ENCODE data around the gene XCL1.
A peak's percentile ranks its signal among the peaks of the same experiment; 100 is the strongest.

The XCL1 gene

GRCh38 chr1:168553680-168554553 is 22.5 kb upstream of the XCL1 start:
- TF ChIP-seq POLR2AphosphoS5 (IDR thresholded peaks at IDR 0.05; ENCODE audit: low read depth, low read length) (no peak), POLR2A (IDR thresholded peaks at IDR 0.05; ENCODE audit: low read depth, low read length) (no peak), TAF1 (IDR thresholded peaks at IDR 0.05; ENCODE audit: borderline replicate concordance, low read depth, low read length) (no peak)
- DNase-seq (ENCODE audit: insufficient read length) (no peak), FAIRE-seq (no peak)

GRCh38 chr1:168554603-168555483 is 21.6 kb upstream of the XCL1 start:
- no peak for TF ChIP-seq POLR2AphosphoS5 (IDR thresholded peaks at IDR 0.05; ENCODE audit: low read depth, low read length)
- no peak for TF ChIP-seq POLR2A (IDR thresholded peaks at IDR 0.05; ENCODE audit: low read depth, low read length)
- no peak for TF ChIP-seq TAF1 (IDR thresholded peaks at IDR 0.05; ENCODE audit: borderline replicate concordance, low read depth, low read length)
- DNase-seq (ENCODE audit: insufficient read length), result no peak
- FAIRE-seq, result peak; percentile 48

GRCh38 chr1:168555508-168556046 is 20.8 kb upstream of the XCL1 start:
- FAIRE-seq (no peak), DNase-seq (ENCODE audit: insufficient read length) (no peak)
- TF ChIP-seq POLR2A (IDR thresholded peaks at IDR 0.05; ENCODE audit: low read depth, low read length), result no peak
- TF ChIP-seq TAF1 (IDR thresholded peaks at IDR 0.05; ENCODE audit: borderline replicate concordance, low read depth, low read length), result no peak
- TF ChIP-seq POLR2AphosphoS5 (IDR thresholded peaks at IDR 0.05; ENCODE audit: low read depth, low read length), result no peak

- DNase-seq (ENCODE audit: insufficient read length), result no peak
- no peak for TF ChIP-seq POLR2A (IDR thresholded peaks at IDR 0.05; ENCODE audit: low read depth, low read length)
- TF ChIP-seq TAF1 (IDR thresholded peaks at IDR 0.05; ENCODE audit: borderline replicate concordance, low read depth, low read length), result no peak
- no peak for TF ChIP-seq POLR2AphosphoS5 (IDR thresholded peaks at IDR 0.05; ENCODE audit: low read depth, low read length)
- FAIRE-seq, result no peak
Measured at GRCh38 chr1:168556647-168557046, 19.8 kb upstream of the XCL1 start.

- DNase-seq (ENCODE audit: insufficient read length), result no peak
- no peak for TF ChIP-seq POLR2AphosphoS5 (IDR thresholded peaks at IDR 0.05; ENCODE audit: low read depth, low read length)
- TF ChIP-seq POLR2A (IDR thresholded peaks at IDR 0.05; ENCODE audit: low read depth, low read length), result no peak
- no peak for TF ChIP-seq TAF1 (IDR thresholded peaks at IDR 0.05; ENCODE audit: borderline replicate concordance, low read depth, low read length)
- FAIRE-seq, result no peak
Measured at GRCh38 chr1:168560370-168560769, 16.0 kb upstream of the XCL1 start.

- TF ChIP-seq POLR2AphosphoS5 (IDR thresholded peaks at IDR 0.05; ENCODE audit: low read depth, low read length), result no peak
- TF ChIP-seq TAF1 (IDR thresholded peaks at IDR 0.05; ENCODE audit: borderline replicate concordance, low read depth, low read length), result no peak
- no peak for DNase-seq (ENCODE audit: insufficient read length)
- no peak for FAIRE-seq
Measured at GRCh38 chr1:168561989-168562388, 14.4 kb upstream of the XCL1 start.

- no peak for DNase-seq (ENCODE audit: insufficient read length)
- no peak for TF ChIP-seq POLR2A (IDR thresholded peaks at IDR 0.05; ENCODE audit: low read depth, low read length)
- no peak for TF ChIP-seq TAF1 (IDR thresholded peaks at IDR 0.05; ENCODE audit: borderline replicate concordance, low read depth, low read length)
- TF ChIP-seq POLR2AphosphoS5 (IDR thresholded peaks at IDR 0.05; ENCODE audit: low read depth, low read length), result no peak
- no peak for FAIRE-seq
Measured at GRCh38 chr1:168565825-168566224, 10.6 kb upstream of the XCL1 start.

GRCh38 chr1:168567007-168567406 is 9.4 kb upstream of the XCL1 start:
- DNase-seq (ENCODE audit: insufficient read length) (no peak), FAIRE-seq (no peak)
- TF ChIP-seq POLR2AphosphoS5 (IDR thresholded peaks at IDR 0.05; ENCODE audit: low read depth, low read length) (no peak), POLR2A (IDR thresholded peaks at IDR 0.05; ENCODE audit: low read depth, low read length) (no peak), TAF1 (IDR thresholded peaks at IDR 0.05; ENCODE audit: borderline replicate concordance, low read depth, low read length) (no peak)

GRCh38 chr1:168567568-168567967 is 8.8 kb upstream of the XCL1 start:
- DNase-seq (ENCODE audit: insufficient read length) (no peak), FAIRE-seq (no peak)
- TF ChIP-seq POLR2AphosphoS5 (IDR thresholded peaks at IDR 0.05; ENCODE audit: low read depth, low read length) (no peak), POLR2A (IDR thresholded peaks at IDR 0.05; ENCODE audit: low read depth, low read length) (no peak), TAF1 (IDR thresholded peaks at IDR 0.05; ENCODE audit: borderline replicate concordance, low read depth, low read length) (no peak)

GRCh38 chr1:168568346-168568745 is 8.1 kb upstream of the XCL1 start:
- TF ChIP-seq POLR2AphosphoS5 (IDR thresholded peaks at IDR 0.05; ENCODE audit: low read depth, low read length) (no peak), TAF1 (IDR thresholded peaks at IDR 0.05; ENCODE audit: borderline replicate concordance, low read depth, low read length) (no peak), POLR2A (IDR thresholded peaks at IDR 0.05; ENCODE audit: low read depth, low read length) (no peak)
- FAIRE-seq, result no peak
- DNase-seq (ENCODE audit: insufficient read length), result no peak

GRCh38 chr1:168570652-168571051 is 5.8 kb upstream of the XCL1 start:
- FAIRE-seq (no peak), DNase-seq (ENCODE audit: insufficient read length) (no peak)
- TF ChIP-seq POLR2A (IDR thresholded peaks at IDR 0.05; ENCODE audit: low read depth, low read length), result no peak
- no peak for TF ChIP-seq POLR2AphosphoS5 (IDR thresholded peaks at IDR 0.05; ENCODE audit: low read depth, low read length)
- TF ChIP-seq TAF1 (IDR thresholded peaks at IDR 0.05; ENCODE audit: borderline replicate concordance, low read depth, low read length), result no peak
